ENCODE data around the gene ZNF672. TPM values are rescaled to one million over a fixed set of nuclear protein-coding genes. Genes with fewer than 3 reads are reported as not detected.

Gene ZNF672
- polyA plus RNA-seq, 1 donor (not counting 4 experiments of a cell fraction or from before 2014, with no cell fraction given) = 12.6 TPM

GRCh38 chr1:248856176-248856575 is 18.2 kb downstream of the ZNF672 start:
- no peak overlapping the region for H3K4me3 ChIP-seq (ENCODE audit: control insufficient read depth in 2 of 3, extremely low read depth in 1 of 3, insufficient read depth in 2 of 3, low read depth in 1 of 3, low read length in 3 of 3)
- H3K4me2 ChIP-seq (ENCODE audit: control insufficient read depth, extremely low read depth, insufficient read depth, low read depth, low read length) = no peak overlapping the region
- H3K36me3 ChIP-seq (ENCODE audit: control insufficient read depth in 2 of 2, extremely low read depth in 1 of 2, insufficient read depth in 2 of 2, low read length in 2 of 2) = peaks cover 34 to 38% of the 10 kb centered on the region in 2 experiments
- no peak overlapping the region for H2AFZ ChIP-seq (ENCODE audit: control insufficient read depth, low read length)
- no peak overlapping the region for H3K27ac ChIP-seq (ENCODE audit: control insufficient read depth, insufficient read depth, low read length)
- TF ChIP-seq CTCF (optimal IDR thresholded peaks at IDR 0.05 in 1 of 3, IDR thresholded peaks at IDR 0.05 in 1 of 3, conservative IDR thresholded peaks at IDR 0.05 in 1 of 3; ENCODE audit: extremely low read depth in 1 of 3, insufficient read depth in 2 of 3, low read length in 3 of 3) (no peak), EZH2 (IDR thresholded peaks at IDR 0.05; ENCODE audit: low read length) (no peak)
- H3K9me1 ChIP-seq (ENCODE audit: control insufficient read depth, extremely low read depth, insufficient read depth, low read length) = no peaks in the 10 kb centered on the region
- FAIRE-seq = no peak
- DNase-seq (ENCODE audit: low read depth, low spot score) = no peak
- no peaks in the 10 kb centered on the region for H3K27me3 ChIP-seq (ENCODE audit: control insufficient read depth, extremely low read depth, insufficient read depth, low read length)
- H4K20me1 ChIP-seq (ENCODE audit: control insufficient read depth, extremely low read depth, insufficient read depth, low read length) = no peaks in the 10 kb centered on the region
- peaks cover 25% of the 10 kb centered on the region for H3K4me1 ChIP-seq (ENCODE audit: control insufficient read depth, extremely low read depth, insufficient read depth, low read length)
- H3K79me2 ChIP-seq (ENCODE audit: control insufficient read depth, insufficient read depth, low read length) = peaks cover 23% of the 10 kb centered on the region
- dilution Hi-C loops (cut with MboI; ENCODE audit: extremely low pct_ligation_motif_present, low sequenced_read_pairs) = no loop called here
- H3K9me3 ChIP-seq (ENCODE audit: control insufficient read depth, low read depth, low read length) = no peaks in the 10 kb centered on the region
- no peak overlapping the region for H3K9ac ChIP-seq (ENCODE audit: control insufficient read depth, extremely low read depth, insufficient read depth, low read length)

GRCh38 chr1:248857201-248857600 is 19.2 kb downstream of the ZNF672 start:
- no peak for FAIRE-seq
- Histone ChIP-seq H3K27me3 (ENCODE audit: control insufficient read depth, extremely low read depth, insufficient read depth, low read length) (no peaks in the 10 kb centered on the region), H3K36me3 (ENCODE audit: control insufficient read depth in 2 of 2, extremely low read depth in 1 of 2, insufficient read depth in 2 of 2, low read length in 2 of 2) (peaks cover 30 to 38% of the 10 kb centered on the region in 2 experiments), H3K9me3 (ENCODE audit: control insufficient read depth, low read depth, low read length) (no peaks in the 10 kb centered on the region), H3K9me1 (ENCODE audit: control insufficient read depth, extremely low read depth, insufficient read depth, low read length) (no peaks in the 10 kb centered on the region), H3K79me2 (ENCODE audit: control insufficient read depth, insufficient read depth, low read length) (peaks cover 23% of the 10 kb centered on the region), H3K4me2 (ENCODE audit: control insufficient read depth, extremely low read depth, insufficient read depth, low read depth, low read length) (peak overlapping the region; percentile 95), H3K4me3 (ENCODE audit: control insufficient read depth in 2 of 3, extremely low read depth in 1 of 3, insufficient read depth in 2 of 3, low read depth in 1 of 3, low read length in 3 of 3) (peak overlapping the region; percentile 63 to 81 (median 76)), H2AFZ (ENCODE audit: control insufficient read depth, low read length) (no peak overlapping the region), H4K20me1 (ENCODE audit: control insufficient read depth, extremely low read depth, insufficient read depth, low read length) (no peaks in the 10 kb centered on the region), H3K27ac (ENCODE audit: control insufficient read depth, insufficient read depth, low read length) (peak overlapping the region; percentile 86), H3K4me1 (ENCODE audit: control insufficient read depth, extremely low read depth, insufficient read depth, low read length) (peaks cover 25% of the 10 kb centered on the region), H3K9ac (ENCODE audit: control insufficient read depth, extremely low read depth, insufficient read depth, low read length) (peak overlapping the region; percentile 85)
- TF ChIP-seq CTCF (optimal IDR thresholded peaks at IDR 0.05 in 1 of 3, IDR thresholded peaks at IDR 0.05 in 1 of 3, conservative IDR thresholded peaks at IDR 0.05 in 1 of 3; ENCODE audit: extremely low read depth in 1 of 3, insufficient read depth in 2 of 3, low read length in 3 of 3) (no peak), EZH2 (IDR thresholded peaks at IDR 0.05; ENCODE audit: low read length) (no peak)
- dilution Hi-C loops (cut with MboI; ENCODE audit: extremely low pct_ligation_motif_present, low sequenced_read_pairs) = no loop called here
- DNase-seq (ENCODE audit: low read depth, low spot score) = no peak
